Measurements from ENCODE around the gene CDC34.

GRCh38 chr19:536031-536880 lies 4.7 kb downstream of the CDC34 start:
- TF ChIP-seq, protein P1, sequence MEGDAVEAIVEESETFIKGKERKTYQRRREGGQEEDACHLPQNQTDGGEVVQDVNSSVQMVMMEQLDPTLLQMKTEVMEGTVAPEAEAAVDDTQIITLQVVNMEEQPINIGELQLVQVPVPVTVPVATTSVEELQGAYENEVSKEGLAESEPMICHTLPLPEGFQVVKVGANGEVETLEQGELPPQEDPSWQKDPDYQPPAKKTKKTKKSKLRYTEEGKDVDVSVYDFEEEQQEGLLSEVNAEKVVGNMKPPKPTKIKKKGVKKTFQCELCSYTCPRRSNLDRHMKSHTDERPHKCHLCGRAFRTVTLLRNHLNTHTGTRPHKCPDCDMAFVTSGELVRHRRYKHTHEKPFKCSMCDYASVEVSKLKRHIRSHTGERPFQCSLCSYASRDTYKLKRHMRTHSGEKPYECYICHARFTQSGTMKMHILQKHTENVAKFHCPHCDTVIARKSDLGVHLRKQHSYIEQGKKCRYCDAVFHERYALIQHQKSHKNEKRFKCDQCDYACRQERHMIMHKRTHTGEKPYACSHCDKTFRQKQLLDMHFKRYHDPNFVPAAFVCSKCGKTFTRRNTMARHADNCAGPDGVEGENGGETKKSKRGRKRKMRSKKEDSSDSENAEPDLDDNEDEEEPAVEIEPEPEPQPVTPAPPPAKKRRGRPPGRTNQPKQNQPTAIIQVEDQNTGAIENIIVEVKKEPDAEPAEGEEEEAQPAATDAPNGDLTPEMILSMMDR (IDR thresholded peaks at IDR 0.05), result no peak
- TF ChIP-seq POLR2A (IDR thresholded peaks at IDR 0.05), result no peak
- TF ChIP-seq EP300 (IDR thresholded peaks at IDR 0.05), result no peak
- TF ChIP-seq POLR2AphosphoS5 (IDR thresholded peaks at IDR 0.05), result no peak
